Keratinocyte (primary cell): ENCODE measurements around the gene TTN. TPM values are rescaled to one million over a fixed set of nuclear protein-coding genes. Genes with fewer than 3 reads are reported as not detected.

Experiments
- DNase-seq: peaks from one replicate; pipeline ENCODE4 v3.0.0-alpha.2; 2011; ENCODE audit warnings: low read depth, missing footprints, low spot score
- FAIRE-seq: peaks from 2 replicates; lab custom pipeline; 2011; peaks lifted over from hg19 to GRCh38; lab: Jason Lieb, UNC
- H2AFZ ChIP-seq: 2 replicates; pipeline ENCODE4 v1.6.0; 2012; ENCODE audit warnings: low read length, control low read depth, inconsistent platforms; ENCODE audit not compliant: control insufficient read depth
- H3K27ac ChIP-seq: 2 replicates; pipeline ENCODE4 v1.5.1; 2011; ENCODE audit warnings: low read length; ENCODE audit not compliant: control insufficient read depth, insufficient read depth
- H3K27me3 ChIP-seq: 3 replicates; pipeline ENCODE4 v1.6.0; 2011; ENCODE audit warnings: low read length; ENCODE audit not compliant: control insufficient read depth, insufficient read depth; ENCODE audit errors: extremely low read depth
- H3K36me3 ChIP-seq, 2 experiments: 2 replicates in 1 of 2; 3 replicates in 1 of 2; pipeline ENCODE4 v1.5.1; 2011; ENCODE audit warnings: low read length in 2 of 2, mild to moderate bottlenecking in 1 of 2; ENCODE audit not compliant: control insufficient read depth in 2 of 2, insufficient read depth in 2 of 2; ENCODE audit errors: extremely low read depth in 1 of 2
- H3K4me1 ChIP-seq: 3 replicates; pipeline ENCODE4 v1.5.1; 2011; ENCODE audit warnings: low read length; ENCODE audit not compliant: control insufficient read depth, insufficient read depth; ENCODE audit errors: extremely low read depth
- H3K4me2 ChIP-seq: 3 replicates; pipeline ENCODE4 v1.6.0; 2011; ENCODE audit warnings: low read depth, low read length; ENCODE audit not compliant: control insufficient read depth, insufficient read depth; ENCODE audit errors: extremely low read depth
- H3K4me3 ChIP-seq, 3 experiments: fragments of 200-600 bp in 1 of 3; sonication (generic) in 1 of 3; 2 replicates in 2 of 3; 3 replicates in 1 of 3; pipeline ENCODE4 v1.5.1; 2011 to 2016; ENCODE audit warnings: low read length in 3 of 3, mild to moderate bottlenecking in 3 of 3, control low read depth in 2 of 3, inconsistent platforms in 1 of 3, low read depth in 1 of 3, mixed read lengths in 1 of 3, mixed run types in 1 of 3, moderate library complexity in 1 of 3; ENCODE audit not compliant: control insufficient read depth in 2 of 3, insufficient read depth in 2 of 3; ENCODE audit errors: extremely low read depth in 1 of 3
- H3K79me2 ChIP-seq: 2 replicates; pipeline ENCODE4 v1.6.0; 2012; ENCODE audit warnings: low read length; ENCODE audit not compliant: control insufficient read depth, insufficient read depth
- H3K9ac ChIP-seq: 3 replicates; pipeline ENCODE4 v1.6.0; 2011; ENCODE audit warnings: low read length; ENCODE audit not compliant: control insufficient read depth, insufficient read depth; ENCODE audit errors: extremely low read depth
- H3K9me1 ChIP-seq: 3 replicates; pipeline ENCODE4 v1.6.0; 2011; ENCODE audit warnings: low read length; ENCODE audit not compliant: control insufficient read depth, insufficient read depth; ENCODE audit errors: extremely low read depth
- H3K9me3 ChIP-seq: 2 replicates; pipeline ENCODE4 v1.5.1; 2012; ENCODE audit warnings: low read depth, low read length; ENCODE audit not compliant: control insufficient read depth
- H4K20me1 ChIP-seq: 3 replicates; pipeline ENCODE4 v1.6.0; 2011; ENCODE audit warnings: low read length; ENCODE audit not compliant: control insufficient read depth, insufficient read depth; ENCODE audit errors: extremely low read depth
- EZH2 ChIP-seq: IDR thresholded peaks from one replicate; pipeline ENCODE4 v1.6.1; 2012; ENCODE audit warnings: inconsistent platforms, mild to moderate bottlenecking, low read length, moderate library complexity
- dilution Hi-C: fragments of 300-500 bp; cut with MboI; formaldehyde crosslinking; loops from one replicate; pipeline ENCODE4 v1.7.0; 2020; ENCODE audit warnings: low sequenced_read_pairs; ENCODE audit not compliant: extremely low pct_ligation_motif_present
- polyA plus RNA-seq, 5 experiments: library from polyadenylated mRNA; depleted of rRNA in 3 of 5; stranded (reverse) in 3 of 5; stranded (forward) in 1 of 5; unstranded in 1 of 5; fragments of >200 nt; gene quantifications; 1 replicate in 1 of 5; 2 replicates in 3 of 5; 3 replicates in 1 of 5; pipeline versions ENCODE4 v1.2.1 to v1.2.3, GENCODE V29; 2011 to 2012; ENCODE audit warnings: missing spikeins in 2 of 5, low read depth in 1 of 5, low replicate concordance in 1 of 5
- TF ChIP-seq, protein P1 (sequence below), 3 experiments: IDR thresholded peaks in 1 of 3; conservative IDR thresholded peaks in 1 of 3; optimal IDR thresholded peaks in 1 of 3; 2 replicates in 2 of 3; 3 replicates in 1 of 3; pipeline versions ENCODE3 to v1.5.1; 2011; ENCODE audit warnings: low read length in 3 of 3, mild to moderate bottlenecking in 3 of 3, moderate library complexity in 2 of 3, control low read depth in 1 of 3, inconsistent platforms in 1 of 3; ENCODE audit not compliant: insufficient read depth in 2 of 3; ENCODE audit errors: extremely low read depth in 1 of 3

Gene TTN
- polyA plus RNA-seq, 1 donor (not counting 4 experiments of a cell fraction or from before 2014, with no cell fraction given) = 0.01 TPM

DNA sequence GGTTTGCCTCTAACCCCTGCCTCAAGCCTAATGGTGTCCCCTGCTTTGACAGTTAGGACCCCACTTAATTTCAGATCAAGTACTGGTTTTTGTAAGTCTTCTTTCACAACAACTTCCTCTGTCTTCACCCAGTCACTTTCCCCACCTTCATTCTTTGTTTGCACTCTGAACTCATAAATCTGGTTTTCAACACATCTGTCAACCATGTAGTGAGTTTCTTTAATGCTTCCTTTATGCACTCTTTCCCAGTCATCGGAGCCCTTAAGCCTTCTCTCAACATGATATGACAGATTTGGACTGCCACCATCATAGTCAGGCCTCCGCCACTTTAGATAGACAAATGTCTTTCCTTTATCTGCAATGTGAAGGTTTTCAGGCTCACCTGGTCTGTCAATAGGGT, 217.9 kb downstream of the TTN start:
- no peak overlapping the region for H3K9ac ChIP-seq
- dilution Hi-C loops = no loop called here
- no peak for FAIRE-seq
- no peak overlapping the region for H2AFZ ChIP-seq
- DNase-seq = no peak
- H3K4me1 ChIP-seq = no peaks in the 10 kb centered on the region
- no peak overlapping the region for H3K4me3 ChIP-seq
- H3K27ac ChIP-seq = no peak overlapping the region
- H4K20me1 ChIP-seq = no peaks in the 10 kb centered on the region
- no peak overlapping the region for H3K4me2 ChIP-seq
- no peaks in the 10 kb centered on the region for H3K27me3 ChIP-seq
- no peaks in the 10 kb centered on the region for H3K36me3 ChIP-seq
- H3K9me1 ChIP-seq = no peaks in the 10 kb centered on the region
- no peaks in the 10 kb centered on the region for H3K9me3 ChIP-seq
- no peaks in the 10 kb centered on the region for H3K79me2 ChIP-seq
- TF ChIP-seq, protein P1, sequence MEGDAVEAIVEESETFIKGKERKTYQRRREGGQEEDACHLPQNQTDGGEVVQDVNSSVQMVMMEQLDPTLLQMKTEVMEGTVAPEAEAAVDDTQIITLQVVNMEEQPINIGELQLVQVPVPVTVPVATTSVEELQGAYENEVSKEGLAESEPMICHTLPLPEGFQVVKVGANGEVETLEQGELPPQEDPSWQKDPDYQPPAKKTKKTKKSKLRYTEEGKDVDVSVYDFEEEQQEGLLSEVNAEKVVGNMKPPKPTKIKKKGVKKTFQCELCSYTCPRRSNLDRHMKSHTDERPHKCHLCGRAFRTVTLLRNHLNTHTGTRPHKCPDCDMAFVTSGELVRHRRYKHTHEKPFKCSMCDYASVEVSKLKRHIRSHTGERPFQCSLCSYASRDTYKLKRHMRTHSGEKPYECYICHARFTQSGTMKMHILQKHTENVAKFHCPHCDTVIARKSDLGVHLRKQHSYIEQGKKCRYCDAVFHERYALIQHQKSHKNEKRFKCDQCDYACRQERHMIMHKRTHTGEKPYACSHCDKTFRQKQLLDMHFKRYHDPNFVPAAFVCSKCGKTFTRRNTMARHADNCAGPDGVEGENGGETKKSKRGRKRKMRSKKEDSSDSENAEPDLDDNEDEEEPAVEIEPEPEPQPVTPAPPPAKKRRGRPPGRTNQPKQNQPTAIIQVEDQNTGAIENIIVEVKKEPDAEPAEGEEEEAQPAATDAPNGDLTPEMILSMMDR (optimal IDR thresholded peaks at IDR 0.05 in 1 of 3, IDR thresholded peaks at IDR 0.05 in 1 of 3, conservative IDR thresholded peaks at IDR 0.05 in 1 of 3; ENCODE audit: extremely low read depth in 1 of 3, insufficient read depth in 2 of 3, low read length in 3 of 3) = no peak
- TF ChIP-seq EZH2 = no peak

DNA sequence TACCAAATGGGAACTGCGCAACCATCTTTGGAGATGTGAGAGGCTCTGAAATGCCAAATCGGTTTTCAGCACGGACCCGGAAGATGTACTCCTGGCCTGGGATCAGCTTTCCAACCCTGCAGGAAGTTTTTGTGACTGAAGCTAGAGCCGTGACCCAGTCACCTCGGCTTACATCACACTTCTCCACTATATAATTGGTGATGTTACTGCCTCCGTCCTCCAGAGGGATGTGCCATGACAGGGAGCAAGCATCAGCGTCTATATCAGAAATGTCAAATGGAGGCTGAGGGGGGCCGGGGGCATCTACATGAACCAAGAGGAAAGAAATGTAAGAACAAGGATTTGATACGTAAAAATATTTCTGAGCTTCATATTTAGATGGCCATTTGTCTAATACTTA, 222.6 kb downstream of the TTN start:
- H2AFZ ChIP-seq = no peak overlapping the region
- no peaks in the 10 kb centered on the region for H3K9me3 ChIP-seq
- dilution Hi-C loops = no loop called here
- H3K36me3 ChIP-seq = no peaks in the 10 kb centered on the region
- no peak overlapping the region for H3K4me3 ChIP-seq
- H3K27me3 ChIP-seq = no peaks in the 10 kb centered on the region
- FAIRE-seq (no peak), DNase-seq (no peak)
- H3K27ac ChIP-seq = no peak overlapping the region
- no peak overlapping the region for H3K4me2 ChIP-seq
- no peak overlapping the region for H3K9ac ChIP-seq
- no peaks in the 10 kb centered on the region for H3K79me2 ChIP-seq
- no peaks in the 10 kb centered on the region for H3K4me1 ChIP-seq
- no peak for TF ChIP-seq EZH2
- TF ChIP-seq, protein P1 (optimal IDR thresholded peaks at IDR 0.05 in 1 of 3, IDR thresholded peaks at IDR 0.05 in 1 of 3, conservative IDR thresholded peaks at IDR 0.05 in 1 of 3; ENCODE audit: extremely low read depth in 1 of 3, insufficient read depth in 2 of 3, low read length in 3 of 3) = no peak
- H4K20me1 ChIP-seq = no peaks in the 10 kb centered on the region
- no peaks in the 10 kb centered on the region for H3K9me1 ChIP-seq
